Measurements from ENCODE around the gene DSC1. TPM values are rescaled to one million over a fixed set of nuclear protein-coding genes. Genes with fewer than 3 reads are reported as not detected.
"Not testable (repeated sequence)": the region's sequence is repeated elsewhere in the genome, so short reads cannot be mapped to it uniquely, and the experiment has no call there.

DSC1 gene, protein sequence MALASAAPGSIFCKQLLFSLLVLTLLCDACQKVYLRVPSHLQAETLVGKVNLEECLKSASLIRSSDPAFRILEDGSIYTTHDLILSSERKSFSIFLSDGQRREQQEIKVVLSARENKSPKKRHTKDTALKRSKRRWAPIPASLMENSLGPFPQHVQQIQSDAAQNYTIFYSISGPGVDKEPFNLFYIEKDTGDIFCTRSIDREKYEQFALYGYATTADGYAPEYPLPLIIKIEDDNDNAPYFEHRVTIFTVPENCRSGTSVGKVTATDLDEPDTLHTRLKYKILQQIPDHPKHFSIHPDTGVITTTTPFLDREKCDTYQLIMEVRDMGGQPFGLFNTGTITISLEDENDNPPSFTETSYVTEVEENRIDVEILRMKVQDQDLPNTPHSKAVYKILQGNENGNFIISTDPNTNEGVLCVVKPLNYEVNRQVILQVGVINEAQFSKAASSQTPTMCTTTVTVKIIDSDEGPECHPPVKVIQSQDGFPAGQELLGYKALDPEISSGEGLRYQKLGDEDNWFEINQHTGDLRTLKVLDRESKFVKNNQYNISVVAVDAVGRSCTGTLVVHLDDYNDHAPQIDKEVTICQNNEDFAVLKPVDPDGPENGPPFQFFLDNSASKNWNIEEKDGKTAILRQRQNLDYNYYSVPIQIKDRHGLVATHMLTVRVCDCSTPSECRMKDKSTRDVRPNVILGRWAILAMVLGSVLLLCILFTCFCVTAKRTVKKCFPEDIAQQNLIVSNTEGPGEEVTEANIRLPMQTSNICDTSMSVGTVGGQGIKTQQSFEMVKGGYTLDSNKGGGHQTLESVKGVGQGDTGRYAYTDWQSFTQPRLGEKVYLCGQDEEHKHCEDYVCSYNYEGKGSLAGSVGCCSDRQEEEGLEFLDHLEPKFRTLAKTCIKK
- not detected in 2 replicates for total RNA-seq

DNA sequence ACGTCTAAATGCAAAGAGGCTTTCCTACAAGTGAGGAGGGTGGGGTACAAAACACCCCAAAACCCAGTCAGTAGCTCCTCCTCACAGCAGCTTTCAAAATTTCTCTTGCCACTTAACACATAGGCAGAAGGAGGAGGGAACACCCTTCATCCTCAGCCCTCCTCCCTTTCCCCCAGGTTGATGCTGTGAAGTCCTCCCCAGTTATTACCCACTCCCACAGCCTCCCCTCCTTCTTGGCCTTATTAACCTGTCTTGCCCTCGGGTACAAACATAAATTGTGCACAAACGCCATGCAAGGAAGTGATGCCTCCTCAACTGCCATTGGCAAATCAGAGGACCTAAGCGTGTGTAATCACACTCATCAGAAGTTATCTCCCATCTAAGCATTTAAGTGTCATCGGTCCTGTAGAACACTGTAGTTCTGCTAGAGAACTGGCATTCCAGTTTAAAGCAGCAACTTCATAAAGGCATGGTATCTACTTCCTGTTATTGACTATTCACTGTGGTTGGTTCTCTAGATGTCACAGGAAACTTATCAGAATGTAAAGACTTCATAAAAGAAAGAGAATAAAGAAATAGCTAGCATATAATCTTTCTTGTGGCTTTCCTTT is at the start of gene DSC1:
Gene DSC1 (minus strand): TSS at position 32 of the 611 bp plus-strand sequence. CDS start 262 bp downstream, outside the sequence.
- DNase-seq (ENCODE audit: low read depth): no peak

DNA sequence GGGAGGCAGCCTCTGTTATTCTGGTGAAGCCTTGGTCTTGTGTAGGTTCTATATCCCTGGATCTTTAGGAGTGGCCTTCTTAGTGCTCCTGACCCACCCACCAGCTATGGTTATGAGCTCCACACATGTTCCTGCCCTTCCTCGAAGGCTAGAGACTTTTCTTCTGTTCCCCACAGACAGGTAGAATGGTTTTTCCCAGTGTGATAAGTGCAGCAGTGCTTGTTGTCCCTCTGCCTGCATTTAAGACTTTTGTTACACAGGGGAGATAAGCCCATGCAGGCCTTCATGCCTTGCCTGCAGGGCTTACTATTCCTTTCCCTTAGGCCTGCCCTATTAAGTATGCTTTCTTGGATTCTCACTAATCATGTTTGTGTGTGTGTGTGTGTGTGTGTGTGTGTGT is 48.4 kb upstream of the DSC1 start:
- DNase-seq (ENCODE audit: low read depth): no peak

DNA sequence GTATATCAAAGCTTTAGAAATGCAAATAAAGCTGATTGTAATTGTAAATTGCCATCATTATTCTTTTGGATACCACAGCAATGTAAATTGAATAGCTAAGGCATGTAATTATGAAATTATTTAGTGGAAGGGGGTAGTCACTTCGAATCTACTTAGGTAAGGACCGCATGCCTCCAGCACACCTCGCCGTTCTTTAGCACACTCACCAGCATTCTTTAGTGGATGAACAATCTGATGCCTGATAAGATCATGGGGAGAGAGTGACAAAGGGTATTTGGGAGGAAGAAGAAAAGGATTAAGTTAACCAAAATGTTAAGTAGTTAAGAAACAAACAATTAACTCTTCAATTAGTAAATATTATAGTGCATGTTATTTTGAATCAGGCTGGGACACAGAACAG is 46.4 kb upstream of the DSC1 start:
- DNase-seq (ENCODE audit: low read depth): no peak

DNA sequence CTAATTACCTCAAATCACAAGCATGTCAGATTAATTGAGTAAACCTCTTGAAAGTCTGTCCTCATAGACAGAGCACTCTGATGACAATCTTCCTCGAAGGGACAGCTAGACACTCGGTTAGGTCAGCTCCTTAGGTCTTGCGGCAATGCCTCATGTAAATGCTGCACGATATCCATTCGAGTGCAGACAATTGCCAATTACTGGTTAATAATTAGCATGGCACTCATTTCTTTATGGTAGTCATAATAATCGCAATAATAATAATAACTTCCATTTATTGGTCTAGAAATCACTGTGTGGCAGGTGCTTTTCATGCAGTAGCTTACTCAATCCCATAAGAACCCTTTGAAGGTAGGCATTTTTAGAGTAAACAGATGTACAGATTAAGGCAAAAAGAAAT is 44.7 kb upstream of the DSC1 start:
- no peak for DNase-seq (ENCODE audit: low read depth)

DNA sequence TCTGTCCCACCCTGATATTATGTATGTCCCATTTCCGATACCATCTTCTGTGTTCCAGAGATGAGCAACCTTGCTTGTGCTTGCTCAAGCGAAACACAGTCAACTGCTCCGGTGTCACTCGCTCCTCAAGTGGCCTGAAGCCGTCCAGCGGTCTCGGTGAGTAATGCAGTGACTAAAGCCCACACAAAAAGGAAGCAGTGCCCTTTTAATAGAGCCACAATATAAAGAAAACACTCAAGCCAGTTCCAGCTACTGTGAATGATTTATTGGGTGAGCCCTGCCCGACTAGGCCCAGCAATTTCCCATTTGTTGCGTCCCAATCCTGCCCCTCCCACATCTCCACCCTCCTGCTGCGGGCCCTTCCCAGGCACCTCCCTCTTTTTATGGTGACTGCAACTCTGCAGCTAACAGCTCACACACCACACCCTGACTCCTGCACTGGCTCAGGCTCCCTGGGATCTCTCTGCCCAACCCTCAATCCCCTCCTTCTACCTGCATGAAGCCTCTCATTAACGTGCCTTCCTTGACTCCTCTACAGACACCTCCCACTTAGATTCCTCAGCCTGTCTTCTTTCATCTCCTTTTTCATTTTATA is 44.2 kb upstream of the DSC1 start:
- peak; percentile 95 for DNase-seq (ENCODE audit: low read depth)

DNA sequence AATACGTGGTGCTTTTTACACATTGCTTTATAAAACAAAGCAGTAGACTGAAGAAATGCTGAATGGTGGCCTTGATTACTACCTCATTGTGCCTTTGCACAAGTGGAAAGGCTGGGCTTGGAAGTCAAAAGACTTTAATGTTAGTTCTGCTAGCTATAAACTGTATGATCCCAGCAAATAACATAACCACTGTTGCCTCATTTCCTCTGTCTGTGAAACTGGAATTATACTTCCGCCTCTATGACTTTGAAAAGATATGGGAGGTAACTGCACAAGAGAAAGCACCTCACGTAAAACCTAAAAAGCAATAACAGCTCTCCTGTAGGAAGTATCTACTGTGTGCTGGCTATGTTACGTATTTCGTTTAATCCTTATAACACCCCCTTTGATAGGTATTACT is 43.4 kb upstream of the DSC1 start:
- DNase-seq (ENCODE audit: low read depth): no peak

DNA sequence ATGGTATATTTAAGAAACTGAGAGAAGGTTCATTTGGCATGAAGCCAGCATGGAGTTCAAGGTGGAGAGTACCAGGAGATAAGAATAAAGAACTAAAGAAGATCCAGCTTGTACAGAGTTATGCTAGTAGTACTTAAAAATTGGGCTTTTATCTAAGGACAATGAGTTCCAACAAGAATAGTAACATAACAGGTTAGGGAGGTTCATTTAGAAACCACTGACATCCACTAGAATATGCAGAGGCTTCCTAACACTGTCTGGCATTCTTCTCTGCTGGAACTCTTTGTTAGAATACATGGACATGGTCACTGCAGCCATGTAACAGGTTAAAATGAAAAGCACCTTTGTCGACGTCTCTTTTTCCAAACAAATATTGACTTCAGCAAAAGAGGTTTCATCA is 42.6 kb upstream of the DSC1 start:
- no peak for DNase-seq (ENCODE audit: low read depth)

DNA sequence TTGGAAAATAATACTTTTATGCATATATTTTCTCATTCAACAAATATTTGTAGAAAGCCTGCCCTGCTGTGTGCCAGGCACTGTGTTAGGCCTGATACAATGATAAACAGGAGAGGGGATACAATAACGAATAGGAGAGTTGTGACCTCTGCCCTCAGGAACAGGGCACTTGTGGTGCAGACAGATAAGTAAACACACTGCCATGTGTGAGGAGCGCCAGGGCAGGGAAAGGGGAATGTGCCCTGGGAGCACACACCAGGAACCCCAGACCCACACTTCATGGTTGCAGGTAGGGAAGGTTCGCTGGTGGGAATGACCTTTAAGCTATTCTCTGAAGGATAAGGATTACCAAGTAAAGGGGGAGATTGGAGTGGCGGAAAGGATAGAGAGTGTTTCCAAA is 42.2 kb upstream of the DSC1 start:
- no peak for DNase-seq (ENCODE audit: low read depth)

DNA sequence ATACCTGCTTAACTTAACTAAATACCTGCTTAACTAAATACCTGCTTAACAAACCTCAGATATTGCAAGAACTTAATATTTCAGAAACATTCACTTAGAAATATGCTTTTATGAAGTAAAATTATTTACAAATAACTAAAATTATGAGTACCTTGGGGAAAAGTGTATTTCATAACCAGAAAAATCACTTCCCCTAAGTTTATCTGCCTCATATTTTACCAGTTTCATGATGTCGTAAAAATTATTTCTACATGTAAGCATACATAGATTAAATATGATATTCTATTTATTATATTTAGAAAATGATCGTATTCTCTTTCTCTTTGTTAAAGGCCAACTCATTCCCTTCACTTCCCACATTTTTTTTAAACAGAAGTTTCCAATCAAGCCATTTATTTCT is 41.5 kb upstream of the DSC1 start:
- DNase-seq (ENCODE audit: low read depth): no peak

DNA sequence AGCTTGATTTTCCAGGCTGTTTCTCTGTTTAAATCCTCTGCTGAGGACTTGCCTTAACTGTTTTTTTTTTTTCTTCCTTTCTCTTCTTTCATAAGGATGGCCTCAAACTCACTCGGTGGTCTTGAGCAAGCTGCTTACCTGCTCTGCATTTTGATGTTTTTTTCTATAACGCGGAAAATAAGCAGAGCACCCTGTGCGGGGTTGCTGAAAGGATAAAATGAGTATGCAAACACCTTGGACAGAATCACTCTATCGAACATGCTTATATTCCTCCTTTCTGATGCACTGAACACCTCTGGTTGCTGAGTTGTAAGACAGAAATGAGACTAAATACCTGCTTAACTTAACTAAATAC is 41.1 kb upstream of the DSC1 start:
- no peak for DNase-seq (ENCODE audit: low read depth)

DNA sequence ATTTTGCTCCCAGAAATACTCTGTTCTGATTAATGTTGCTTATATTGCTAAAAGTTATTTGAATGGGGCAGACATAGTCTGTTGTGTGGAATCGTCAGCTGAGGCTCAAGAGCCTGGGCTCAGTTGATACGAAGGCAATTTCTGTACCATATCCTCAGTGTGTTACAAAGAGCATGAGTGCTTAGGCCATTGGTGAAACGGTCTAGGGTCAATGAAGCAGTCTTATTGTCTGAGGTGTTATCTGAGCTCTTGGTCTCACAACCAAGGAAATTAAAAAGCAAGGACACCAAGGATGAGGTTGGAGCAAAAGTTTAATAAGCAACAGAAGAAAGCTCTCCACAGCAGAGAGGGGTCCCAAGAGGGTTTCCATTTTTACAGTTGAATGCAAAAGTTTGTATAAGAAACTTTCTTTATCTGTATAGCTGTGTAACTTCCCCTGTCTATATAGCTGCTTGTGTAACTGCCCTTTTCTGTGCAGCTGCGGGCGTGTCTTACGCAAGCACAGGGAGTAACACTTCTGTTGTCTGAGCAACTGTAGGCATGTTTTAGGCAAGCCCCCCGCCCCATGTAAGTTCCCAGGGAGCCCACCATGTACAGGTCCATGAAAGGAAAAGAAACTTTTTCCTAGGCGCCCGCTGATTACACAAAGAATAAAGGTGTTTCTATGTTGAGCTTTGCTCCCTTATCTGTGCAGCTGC is 40.6 kb upstream of the DSC1 start:
- no peak for DNase-seq (ENCODE audit: low read depth)

DNA sequence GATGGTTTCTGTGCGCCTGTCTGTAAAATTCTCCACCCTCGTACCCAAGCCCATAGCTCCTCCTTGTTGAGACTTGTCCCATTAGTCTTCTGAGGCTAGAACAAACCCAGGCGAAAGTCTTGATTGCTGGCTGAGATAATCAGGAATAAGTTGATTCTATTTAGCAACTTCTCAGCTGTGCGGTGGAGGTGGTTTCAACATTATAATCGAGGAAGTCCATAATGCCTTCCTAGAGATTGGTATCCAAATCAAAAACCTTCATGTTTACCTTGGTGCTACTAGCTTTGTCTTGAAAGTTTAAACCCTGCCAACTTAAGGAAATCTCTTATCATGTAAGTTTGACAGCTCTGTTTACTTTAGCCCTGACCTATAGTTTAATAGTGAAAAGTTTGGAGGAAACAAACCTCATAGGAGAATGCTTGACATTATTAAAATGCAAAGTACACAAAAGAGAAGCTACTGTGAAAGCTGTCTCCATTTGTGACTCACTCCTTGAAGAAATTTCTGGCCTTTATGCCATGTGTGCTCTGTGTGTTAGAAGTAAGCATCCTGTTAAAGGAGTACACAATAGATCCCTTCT is 36.6 kb upstream of the DSC1 start:
- no peak for DNase-seq (ENCODE audit: low read depth)

DNA sequence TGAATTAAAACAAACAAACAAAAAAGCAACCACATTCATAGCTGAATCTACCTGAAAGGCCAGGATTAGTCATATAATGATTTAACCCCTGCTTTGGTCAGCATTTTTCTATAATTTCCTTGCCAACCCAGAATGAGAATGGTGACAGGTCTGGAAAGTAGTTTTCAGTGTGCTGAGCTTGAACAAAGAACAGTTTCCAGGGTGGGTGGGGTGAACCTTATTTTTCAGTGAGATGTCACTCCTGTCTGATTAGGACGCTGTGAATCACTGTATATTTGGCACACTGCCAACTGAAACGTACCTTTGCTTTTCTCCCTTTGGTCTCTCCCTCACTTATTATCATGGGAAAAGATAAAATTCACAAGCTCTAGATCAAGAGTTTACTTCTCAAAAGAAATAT is 35.0 kb upstream of the DSC1 start:
- peak; percentile 41 for DNase-seq (ENCODE audit: low read depth)

DNA sequence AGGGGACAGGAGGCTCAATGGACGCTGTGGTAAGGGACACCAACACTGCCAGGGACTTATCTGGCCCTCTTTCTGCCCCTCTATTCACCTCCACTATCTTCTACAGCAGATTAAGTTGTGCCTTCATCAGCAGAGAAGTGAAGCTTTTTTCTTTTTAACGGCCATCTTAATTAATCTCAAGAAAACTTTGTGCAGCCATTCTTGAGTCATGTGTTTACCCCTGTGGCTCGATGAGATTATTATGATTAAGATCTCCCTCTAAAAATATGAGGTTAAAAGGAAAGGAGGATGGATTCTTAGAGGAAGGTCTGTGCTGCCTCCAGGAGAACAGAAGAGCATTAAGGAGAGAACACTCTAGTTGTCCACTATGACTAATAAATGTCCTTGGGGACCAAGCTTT is 32.4 kb upstream of the DSC1 start:
- DNase-seq (ENCODE audit: low read depth): no peak

DNA sequence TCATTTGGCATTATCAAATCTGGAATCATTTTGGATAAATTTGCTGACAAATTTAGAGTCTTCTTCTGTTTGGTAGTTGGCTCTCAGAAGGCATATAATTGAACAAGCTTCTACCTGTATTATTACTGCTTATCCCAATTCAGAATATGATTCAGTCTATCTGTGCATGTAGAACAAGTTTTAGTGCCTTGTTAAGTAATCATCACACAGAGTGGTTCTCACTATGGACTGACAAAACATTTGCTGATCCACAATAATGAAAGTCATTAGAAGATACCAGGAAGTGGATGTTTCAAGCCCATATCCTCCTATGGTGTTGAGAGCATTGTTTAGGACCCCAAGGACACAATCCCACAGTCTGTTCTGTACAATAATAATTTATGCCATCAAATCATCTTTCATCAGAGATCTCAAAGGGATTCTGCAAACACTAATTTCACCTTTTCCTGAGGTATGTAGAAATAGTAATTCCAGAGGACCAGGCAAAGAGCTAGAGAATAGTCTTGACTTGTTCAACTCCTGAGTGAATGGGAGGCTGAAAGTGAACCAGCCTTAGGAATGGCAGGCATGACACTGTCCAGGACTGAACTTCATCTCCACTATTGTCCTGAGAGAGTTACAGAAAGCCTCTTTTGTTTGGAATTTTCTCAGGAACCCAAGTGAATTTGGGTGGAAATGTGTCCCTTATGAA is 29.6 kb upstream of the DSC1 start:
- no peak for DNase-seq (ENCODE audit: low read depth)

DNA sequence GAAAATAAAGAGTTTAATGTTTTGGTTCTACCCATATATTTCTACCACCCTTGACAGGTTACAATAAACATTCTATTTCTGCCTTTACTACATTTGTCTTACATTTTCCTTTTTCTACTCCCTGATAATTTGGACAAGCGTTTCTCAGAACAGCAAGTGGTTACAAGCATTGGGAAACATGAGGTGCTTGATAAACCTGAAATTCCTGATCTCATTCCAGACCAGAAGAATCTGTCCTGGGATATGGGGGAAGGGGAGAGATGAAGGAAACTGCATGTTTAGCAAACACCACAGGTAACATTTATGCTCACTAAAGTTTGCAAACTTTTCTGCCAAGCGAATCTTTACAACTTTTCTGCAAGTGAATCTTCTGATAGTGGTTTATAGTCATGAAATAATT is 28.3 kb upstream of the DSC1 start:
- DNase-seq (ENCODE audit: low read depth): no peak

DNA sequence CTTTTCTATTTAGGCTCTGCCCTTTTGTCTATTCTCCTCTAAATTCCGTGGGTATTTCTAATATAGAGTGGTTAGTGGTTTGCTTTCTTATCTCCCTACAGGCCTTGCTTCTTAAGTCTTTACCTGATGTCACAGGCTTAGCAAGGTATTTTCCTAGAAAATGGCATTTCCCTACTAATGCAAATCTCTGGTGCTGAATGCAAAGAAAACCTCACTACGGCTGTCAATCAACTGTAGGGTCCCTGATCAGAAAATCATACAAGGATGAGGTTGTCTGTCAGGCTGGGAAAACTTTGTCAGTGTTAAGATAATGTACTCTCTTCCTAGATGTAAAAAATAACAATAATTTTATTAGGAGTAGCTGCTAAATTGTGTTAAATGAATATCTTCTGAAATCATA is 27.1 kb upstream of the DSC1 start:
- no peak for DNase-seq (ENCODE audit: low read depth)

DNA sequence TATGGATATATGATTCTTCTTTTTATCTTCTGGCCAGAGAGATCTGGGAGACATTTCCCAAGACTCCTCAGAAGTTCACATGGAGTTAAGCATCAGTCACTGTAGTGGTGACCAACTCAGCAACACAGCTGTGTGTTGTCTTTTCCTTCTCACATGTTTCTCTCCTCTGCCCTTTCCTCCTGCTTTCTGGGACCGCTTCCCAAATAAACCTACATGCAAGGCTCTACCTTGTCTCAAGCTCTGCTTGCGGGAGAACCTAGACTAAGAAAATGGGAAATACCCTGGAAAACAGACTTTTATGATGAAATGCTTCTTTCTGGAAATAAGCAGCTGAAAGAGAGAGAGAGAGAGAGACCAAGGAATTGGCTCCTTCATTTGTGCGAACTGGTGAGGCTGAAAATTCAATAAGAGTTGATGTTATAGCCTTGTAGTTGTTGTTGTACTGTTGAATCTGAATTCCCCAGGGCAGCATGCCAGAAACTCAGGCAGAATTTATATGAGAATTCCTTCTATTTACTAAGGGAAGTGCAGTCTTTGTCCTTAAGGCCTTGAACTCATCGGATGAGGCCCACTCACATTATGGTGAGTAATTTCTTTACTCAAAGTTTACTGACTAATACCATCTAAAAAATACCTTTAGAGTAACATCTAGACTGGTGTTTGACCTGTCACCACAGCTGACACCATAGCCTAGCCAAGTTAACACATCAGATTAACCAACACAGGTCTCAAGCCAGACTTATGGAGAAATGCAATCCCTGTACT is 22.7 kb upstream of the DSC1 start:
- peak; percentile 44 for DNase-seq (ENCODE audit: low read depth)

DNA sequence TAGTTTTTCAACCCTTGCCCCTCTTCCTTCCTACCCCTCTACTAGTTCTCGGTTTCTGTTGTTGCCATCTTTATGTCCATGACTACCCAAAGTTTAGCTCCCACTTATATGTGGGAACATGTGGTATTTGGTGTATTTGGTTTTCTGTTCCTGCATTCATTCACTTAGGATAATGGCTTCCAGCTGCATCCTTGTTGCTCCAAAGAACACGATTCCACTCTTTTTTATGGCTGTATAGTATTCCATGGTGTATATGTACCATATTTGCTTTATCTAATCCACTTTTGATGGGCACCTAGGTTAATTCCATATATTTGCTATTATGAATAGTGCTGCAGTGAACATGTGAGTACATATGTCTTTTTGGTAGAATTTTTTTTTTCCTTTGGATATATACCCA is 20.6 kb upstream of the DSC1 start:
- no peak for DNase-seq (ENCODE audit: low read depth)

DNA sequence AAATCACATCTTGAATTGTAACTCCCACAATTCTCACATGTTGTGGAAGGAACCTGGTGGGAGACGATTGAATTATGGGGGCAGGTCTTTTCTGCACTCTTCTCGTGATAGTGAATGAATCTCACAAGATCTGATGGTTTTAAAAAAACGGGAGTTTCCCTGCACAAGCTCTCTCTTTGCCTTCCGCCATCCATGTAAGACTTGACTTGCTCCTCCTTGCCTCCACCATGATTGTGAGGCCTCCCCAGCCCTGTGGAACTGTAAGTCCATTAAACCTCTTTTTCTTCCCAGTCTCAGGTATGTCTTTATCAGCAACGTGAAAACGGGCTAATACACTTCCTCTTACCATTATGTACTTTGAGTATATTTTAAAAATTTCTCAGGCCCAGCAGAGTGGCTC is 14.7 kb upstream of the DSC1 start:
- DNase-seq (ENCODE audit: low read depth): not testable (repeated sequence)
